HepG2 (cell line): ENCODE results near the gene EPHX1. TPM values are rescaled to one million over a fixed set of nuclear protein-coding genes. Genes with fewer than 3 reads are reported as not detected.

Source experiments
- ATAC-seq: fragments of 200-7000 bp; cut with Tn5 transposase; 3 replicates; pipeline ENCODE4 v1.9.1; 2020; ENCODE audit warnings: mild to moderate bottlenecking, moderate library complexity
- BruUV-seq: library from RNA; stranded (reverse); fragments of 400-500 nt; replicated peaks from 2 replicates; lab custom pipeline; 2021; lab: Mats Ljungman, UMichigan
- CTCF ChIA-PET: fragments of 300-600 bp; formaldehyde crosslinking; extraction: SDS; loops from one replicate; lab custom pipeline; 2021; ENCODE audit warnings: low total read pairs, inconsistent platforms, low intra/inter-chr PET ratio; lab: Yijun Ruan, JAX
- POLR2A ChIA-PET: fragments of 350-600 bp; sonication (Branson Sonifier 250); formaldehyde crosslinking; loops from one replicate; lab custom pipeline; 2020; ENCODE audit warnings: antibody characterized with exemption, inconsistent platforms; lab: Yijun Ruan, JAX
- DNase-seq: peaks from one replicate; pipeline ENCODE4 v3.0.0-alpha.2; 2015; ENCODE audit warnings: low spot score
- FAIRE-seq: peaks from 3 replicates; lab custom pipeline; 2011; peaks lifted over from hg19 to GRCh38; lab: Jason Lieb, UNC
- H2AFZ ChIP-seq: one replicate; pipeline ENCODE4 v1.6.1; 2011; ENCODE audit warnings: low read length, inconsistent platforms
- H3K27ac ChIP-seq: fragments of 300-600 bp; 3 replicates; pipeline ENCODE4 v1.8.0; 2011; ENCODE audit warnings: mixed run types, mild to moderate bottlenecking, mixed read lengths, low read length, inconsistent platforms; ENCODE audit not compliant: insufficient read depth; ENCODE audit errors: extremely low read length
- H3K27me3 ChIP-seq, 2 experiments: fragments of 200-600 bp in 1 of 2; 2 replicates in 1 of 2; 3 replicates in 1 of 2; pipeline versions ENCODE4 v1.6.0 to v1.8.0; 2011; ENCODE audit warnings: low read length in 2 of 2, mild to moderate bottlenecking in 2 of 2, moderate library complexity in 2 of 2, inconsistent platforms in 1 of 2; ENCODE audit not compliant: insufficient read depth in 2 of 2, control insufficient read depth in 1 of 2
- H3K36me3 ChIP-seq, 2 experiments: fragments of 200-600 bp in 1 of 2; replicated peaks in 1 of 2; 2 replicates in 1 of 2; 3 replicates in 1 of 2; pipeline versions ENCODE4 v1.5.1 to v1.8.0; 2011; ENCODE audit warnings: low read length in 2 of 2, inconsistent platforms in 1 of 2; ENCODE audit not compliant: insufficient read depth in 2 of 2, control insufficient read depth in 1 of 2
- H3K4me1 ChIP-seq: 2 replicates; pipeline ENCODE4 v1.5.1; 2012; ENCODE audit warnings: low read length, inconsistent platforms; ENCODE audit not compliant: insufficient read depth
- H3K4me2 ChIP-seq: 2 replicates; pipeline ENCODE4 v1.6.0; 2011; ENCODE audit warnings: low read depth, low read length, inconsistent platforms
- H3K4me3 ChIP-seq, 3 experiments: fragments of 200-600 bp in 1 of 3; sonication (generic), shearing (Covaris generic) in 1 of 3; replicated peaks in 1 of 3; 2 replicates each; pipeline ENCODE4 v1.5.1; 2011 to 2016; ENCODE audit warnings: low read length in 3 of 3, inconsistent platforms in 2 of 3, low read depth in 2 of 3, mild to moderate bottlenecking in 2 of 3, control low read depth in 1 of 3, mixed read lengths in 1 of 3; ENCODE audit not compliant: insufficient read depth in 1 of 3
- H3K79me2 ChIP-seq: one replicate; pipeline ENCODE4 v1.6.1; 2011; ENCODE audit warnings: low read length, inconsistent platforms; ENCODE audit not compliant: insufficient read depth
- H3K9ac ChIP-seq: 2 replicates; pipeline ENCODE4 v1.6.0; 2011; ENCODE audit warnings: mild to moderate bottlenecking, low read depth, low read length, inconsistent platforms; ENCODE audit not compliant: insufficient read depth
- H3K9me3 ChIP-seq: 2 replicates; pipeline ENCODE4 v1.5.1; 2012; ENCODE audit warnings: mild to moderate bottlenecking, low read length
- H4K20me1 ChIP-seq: 2 replicates; pipeline ENCODE4 v1.6.0; 2011; ENCODE audit warnings: inconsistent platforms, mild to moderate bottlenecking, low read length, moderate library complexity; ENCODE audit not compliant: insufficient read depth
- CHCHD3 ChIP-seq: sonication (generic); formaldehyde crosslinking; IDR thresholded peaks from 2 replicates; pipeline ENCODE4 v1.8.0; 2022; ENCODE audit warnings: mild to moderate bottlenecking, missing genetic modification reagents, moderate library complexity
- FOXK1 ChIP-seq: sonication (generic); formaldehyde crosslinking; IDR thresholded peaks from 2 replicates; pipeline ENCODE4 v1.4.0; 2020; ENCODE audit warnings: low read depth, missing genetic modification reagents, borderline replicate concordance
- HIC2 ChIP-seq: sonication (generic); formaldehyde crosslinking; IDR thresholded peaks from 2 replicates; pipeline ENCODE4 v1.9.0; 2022; ENCODE audit warnings: low read depth, missing genetic modification reagents
- KDM5B ChIP-seq: sonication (generic); formaldehyde crosslinking; IDR thresholded peaks from 2 replicates; pipeline ENCODE4 v1.4.0; 2020; ENCODE audit warnings: missing genetic modification reagents, mild to moderate bottlenecking, borderline replicate concordance
- PRDM4 ChIP-seq: sonication (generic); formaldehyde crosslinking; IDR thresholded peaks from 2 replicates; pipeline ENCODE4 v1.9.0; 2021; ENCODE audit warnings: missing genetic modification reagents, borderline replicate concordance
- RAD21 ChIP-seq: fragments of 450-650 bp; formaldehyde crosslinking; IDR thresholded peaks from 2 replicates; pipeline ENCODE4 v1.5.0; 2020; ENCODE audit warnings: mild to moderate bottlenecking
- RBFOX2 ChIP-seq: fragments of 200-400 bp; formaldehyde crosslinking; IDR thresholded peaks from 2 replicates; pipeline ENCODE4 v1.6.1; 2017; ENCODE audit warnings: low read depth, mild to moderate bottlenecking, low read length
- TFDP1 ChIP-seq: IDR thresholded peaks from 2 replicates; pipeline ENCODE4 v1.6.1; 2016; ENCODE audit warnings: missing compliant biosample characterization, missing genetic modification reagents, borderline replicate concordance
- ZFYVE20 ChIP-seq: sonication (generic); formaldehyde crosslinking; IDR thresholded peaks from 2 replicates; pipeline ENCODE4 v1.8.0; 2023; ENCODE audit warnings: low read depth, mild to moderate bottlenecking, moderate library complexity, missing genetic modification reagents, borderline replicate concordance
- ZNF12 ChIP-seq: sonication (generic); formaldehyde crosslinking; IDR thresholded peaks from 2 replicates; pipeline ENCODE4 v1.5.0; 2020; ENCODE audit warnings: missing genetic modification reagents
- WGBS: methylation state at CpG from one replicate; pipeline ENCODE4 v1.1.6; 2017; ENCODE audit warnings: low lambda C conversion rate; 5-methylcytosine and 5-hydroxymethylcytosine counted together
- in situ Hi-C: cut with HindIII; loops from 2 replicates; pipeline ENCODE4 v1.10.0; 2017; ENCODE audit warnings: low pct_unique_long_range_greater_than_20kb; ENCODE audit not compliant: extremely low pct_ligation_motif_present
- intact Hi-C: fragments of 100-400 bp; cut with micrococcal nuclease; formaldehyde crosslinking; loops from one replicate; pipeline ENCODE4 v1.10.0; 2022; ENCODE audit not compliant: unreplicated experiment
- polyA plus RNA-seq, 8 experiments: library from polyadenylated mRNA; depleted of rRNA in 3 of 8; stranded (reverse) in 7 of 8; unstranded in 1 of 8; fragments of >200 nt; fragmentation: Illumina TruSeq in 4 of 8; extraction: Trizol in 4 of 8; gene quantifications; 2 replicates each; pipeline versions ENCODE4 v1.2.1 to v1.2.3, GENCODE V29; 2011 to 2016; ENCODE audit warnings: low read depth in 4 of 8, missing spikeins in 1 of 8, mixed read lengths in 1 of 8; ENCODE audit not compliant: insufficient read depth in 1 of 8
- total RNA-seq, 5 experiments: library from RNA; depleted of rRNA; stranded (reverse); fragments of >200 nt; fragmentation: Illumina TruSeq; extraction: Trizol; gene quantifications; 2 replicates each; pipeline ENCODE4 v1.2.3, GENCODE V29; 2016; ENCODE audit warnings: low read depth in 1 of 5

The EPHX1 gene
- total and polyA plus RNA-seq, 2 of the 13 experiments (the other 11 are each of a cell fraction or from before 2014, with no cell fraction given) = 27.7 to 36.5 TPM

GRCh38 chr1:225816643-225817538 lies 7.0 kb downstream of the EPHX1 start:
- Histone ChIP-seq H3K36me3 (peaks cover 0 to 1% of the 10 kb centered on the region in 2 experiments; a peak in 2 of 5 replicates), H3K4me2 (no peak overlapping the region), H3K27ac (peak overlapping the region; percentile 46), H3K79me2 (peaks cover 41% of the 10 kb centered on the region), H3K4me3 (no peak overlapping the region), H3K27me3 (no peaks in the 10 kb centered on the region), H2AFZ (no peak overlapping the region), H4K20me1 (no peaks in the 10 kb centered on the region), H3K4me1 (peaks cover 93% of the 10 kb centered on the region), H3K9ac (no peak overlapping the region; the same call in 1 of the 2 replicates), H3K9me3 (no peaks in the 10 kb centered on the region)
- POLR2A ChIA-PET = interaction anchor here (1.2 kb wide), 1 partner anchor 39 kb away, joined by 3 read pairs; the partner anchor contains the start of gene SRP9
- WGBS = 97% methylated on average over 10 of the region's 17 CpGs
- no peak for TF ChIP-seq FOXK1 (CRISPR knock-in tag)
- 0 out of 2 replicates have a peak, but pooled peaks have one; percentile 7 for TF ChIP-seq KDM5B
- TF ChIP-seq RBFOX2 = 0 out of 2 replicates have a peak, but pooled peaks have one; percentile 18
- DNase-seq (no peak), ATAC-seq (no peak), FAIRE-seq (no peak)
- CTCF ChIA-PET = no interaction called here
- no TSS peak for BruUV-seq
- intact Hi-C loops = no loop called here
- in situ Hi-C loops = no loop called here

GRCh38 chr1:225817611-225818061 lies 7.7 kb downstream of the EPHX1 start:
- no peak overlapping the region; the same call in 1 of the 2 replicates for H3K9ac ChIP-seq
- WGBS = 91% methylated on average over 5 of the region's 8 CpGs
- no peaks in the 10 kb centered on the region for H3K27me3 ChIP-seq
- no peaks in the 10 kb centered on the region for H3K9me3 ChIP-seq
- no peak overlapping the region for H3K4me2 ChIP-seq
- CTCF ChIA-PET = no interaction called here
- H2AFZ ChIP-seq = no peak overlapping the region
- no peaks in the 10 kb centered on the region for H4K20me1 ChIP-seq
- intact Hi-C loops (no loop called here), in situ Hi-C loops (no loop called here)
- H3K4me3 ChIP-seq = no peak overlapping the region
- no peak for ATAC-seq
- DNase-seq = peak; percentile 63
- POLR2A ChIA-PET = no interaction called here
- no peak for FAIRE-seq
- no TSS peak for BruUV-seq
- H3K79me2 ChIP-seq = peaks cover 36% of the 10 kb centered on the region
- H3K27ac ChIP-seq = peak overlapping the region; percentile 46
- peaks cover 3% of the 10 kb centered on the region in 2 experiments; a peak in 3 of 5 replicates for H3K36me3 ChIP-seq
- peaks cover 93% of the 10 kb centered on the region for H3K4me1 ChIP-seq
- peak; percentile 8; the same call in 1 of the 2 replicates for TF ChIP-seq RAD21
- no peak for TF ChIP-seq PRDM4
- TF ChIP-seq CHCHD3 (CRISPR knock-in tag) = no peak
- TF ChIP-seq TFDP1 (CRISPR knock-in tag) = peak; percentile 42; the same call in 1 of the 2 replicates
- no peak for TF ChIP-seq ZFYVE20 (CRISPR knock-in tag)
- no peak for TF ChIP-seq ZNF12 (CRISPR knock-in tag)
- peak; percentile 85 for TF ChIP-seq HIC2
